Fibroblast of peridontal ligament (primary cell): ENCODE measurements around the gene RIOK2.

Source experiments
- DNase-seq: peaks from one replicate; pipeline ENCODE4 v3.0.0-alpha.2; 2010; ENCODE audit errors: extremely low read depth

Gene RIOK2

DNA sequence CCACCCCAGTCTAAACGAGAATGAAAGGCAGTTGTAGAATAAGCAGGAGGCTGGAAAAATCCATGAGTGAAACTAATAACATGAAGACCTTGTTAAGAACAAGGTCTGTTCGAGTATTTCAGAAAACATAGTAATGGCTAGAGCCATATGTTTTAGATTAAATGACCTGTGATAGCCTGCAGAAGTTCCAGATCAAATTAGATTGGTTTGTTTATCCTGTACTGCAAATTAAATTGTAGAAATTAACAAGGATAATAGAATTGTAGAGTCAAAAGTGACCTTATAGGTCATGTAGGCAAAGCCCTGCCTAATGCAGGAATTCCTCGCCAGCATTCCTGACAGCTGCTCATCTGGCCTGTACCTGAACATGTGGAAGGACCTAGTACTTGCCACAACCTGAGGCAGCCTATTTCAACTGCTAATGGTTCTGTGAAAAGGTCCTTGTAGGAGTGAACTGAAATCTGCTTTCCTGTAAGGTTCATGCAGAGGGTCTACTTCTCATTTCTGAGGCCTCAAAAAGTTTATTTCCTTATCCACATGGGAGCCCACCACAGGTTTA, 57.8 kb downstream of the RIOK2 start:
- no peak for DNase-seq

DNA sequence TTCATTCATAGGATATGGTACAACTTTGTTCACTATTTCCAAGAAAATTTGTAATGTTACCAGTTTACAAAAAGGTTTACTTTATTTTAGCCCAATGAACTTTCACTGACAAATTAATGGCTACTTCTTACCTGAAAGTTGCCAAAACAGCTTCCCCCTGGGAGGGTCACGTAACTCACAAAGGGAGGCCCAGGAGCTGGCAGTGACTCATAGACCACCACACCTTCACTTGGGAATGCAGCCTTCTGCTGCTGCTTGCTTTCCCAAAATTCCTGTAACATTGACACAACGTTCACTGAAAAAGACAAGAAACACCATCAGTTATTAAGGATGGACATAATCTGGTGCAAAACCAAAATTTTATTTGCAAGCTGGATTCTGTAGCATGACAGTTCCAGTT, 58.7 kb downstream of the RIOK2 start:
- no peak for DNase-seq

DNA sequence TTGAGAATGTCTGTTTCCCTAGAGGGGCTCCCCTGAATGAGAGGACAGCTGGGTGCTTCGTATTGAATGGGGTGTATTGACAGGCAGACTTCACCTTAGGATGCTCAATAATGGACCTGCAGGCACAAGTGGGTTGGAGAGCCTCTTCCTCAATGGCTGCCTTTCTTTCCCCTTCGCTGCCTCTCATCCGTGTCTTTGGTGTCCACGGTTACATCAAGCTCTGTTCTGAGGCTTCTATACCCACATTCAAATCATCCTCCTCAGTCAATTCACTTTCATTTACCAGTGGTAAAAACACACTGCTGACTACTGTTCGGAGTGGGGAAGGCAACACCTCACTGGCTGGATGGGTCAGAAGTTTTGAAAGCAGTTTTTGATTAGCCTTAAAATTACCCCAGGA, 61.2 kb downstream of the RIOK2 start:
- DNase-seq, result no peak

DNA sequence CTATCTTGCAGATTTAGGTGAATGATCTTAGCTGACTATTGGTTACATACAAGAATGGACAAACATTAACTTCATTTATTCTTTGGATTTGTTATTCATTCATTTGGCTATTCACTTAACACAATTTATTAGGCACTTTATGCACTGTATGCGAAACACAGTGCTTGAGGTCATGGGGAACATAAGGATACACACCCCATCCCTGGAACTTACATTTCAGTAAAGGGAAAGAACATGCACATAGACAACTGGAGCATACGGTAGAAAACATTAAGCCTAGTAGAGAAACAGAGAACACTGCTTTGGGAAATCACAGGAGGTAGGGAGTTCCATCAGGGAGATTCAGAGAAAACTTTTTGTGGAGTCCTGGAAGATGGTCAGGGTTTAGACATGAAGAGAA, 62.9 kb downstream of the RIOK2 start:
- no peak for DNase-seq

DNA sequence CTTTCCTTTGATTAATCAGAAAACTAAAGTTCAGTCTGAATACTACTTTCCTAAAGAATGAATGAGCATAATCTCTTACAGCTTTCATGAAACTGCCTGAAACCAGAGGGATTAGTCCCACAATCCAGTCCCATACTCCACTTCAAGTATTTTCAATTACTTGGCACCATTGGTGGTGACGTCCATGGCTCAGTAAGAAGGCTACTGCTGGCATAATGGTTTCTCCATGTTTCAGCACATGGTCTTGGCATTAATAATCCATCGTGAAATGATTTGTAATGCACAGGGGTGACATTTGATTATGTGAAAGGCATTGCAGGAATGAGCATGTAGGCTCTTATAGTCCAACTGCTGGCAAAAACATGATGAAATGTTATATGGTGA, 64.0 kb downstream of the RIOK2 start:
- DNase-seq, result no peak

DNA sequence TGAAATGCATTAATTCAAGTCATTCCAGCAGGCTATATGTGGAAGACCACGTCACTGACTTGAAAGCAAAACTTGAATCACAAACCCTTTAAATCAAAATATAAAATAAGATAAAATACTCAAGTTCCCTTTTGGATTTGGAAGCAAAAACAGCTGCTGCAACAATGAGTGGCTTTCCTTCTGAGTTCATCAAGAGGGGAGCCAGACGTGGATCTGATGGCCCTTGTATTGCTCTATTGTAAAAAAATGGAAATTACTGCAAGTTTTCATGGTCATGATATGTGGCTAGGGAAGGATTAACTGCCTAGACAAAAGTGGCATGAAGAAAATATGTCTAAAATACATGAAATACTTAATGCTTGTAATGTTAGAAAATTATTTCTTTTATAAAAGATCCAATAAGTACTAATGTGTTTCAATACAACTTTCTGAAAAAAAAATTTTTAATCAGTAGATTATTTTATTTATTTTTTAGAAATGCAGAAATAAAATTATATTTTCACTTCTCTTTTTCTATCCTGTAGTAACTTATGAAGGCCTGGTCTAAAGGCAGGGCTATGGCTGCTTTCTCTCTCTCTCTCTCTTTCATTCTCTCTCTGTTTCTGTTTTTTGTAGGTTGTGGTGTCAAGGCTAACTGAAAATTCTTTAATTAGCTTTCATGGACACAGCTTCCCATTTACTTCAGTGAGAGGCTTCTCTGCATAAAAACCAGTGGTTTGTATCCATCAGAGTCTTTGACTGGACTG, 64.6 kb downstream of the RIOK2 start:
- DNase-seq, result no peak

DNA sequence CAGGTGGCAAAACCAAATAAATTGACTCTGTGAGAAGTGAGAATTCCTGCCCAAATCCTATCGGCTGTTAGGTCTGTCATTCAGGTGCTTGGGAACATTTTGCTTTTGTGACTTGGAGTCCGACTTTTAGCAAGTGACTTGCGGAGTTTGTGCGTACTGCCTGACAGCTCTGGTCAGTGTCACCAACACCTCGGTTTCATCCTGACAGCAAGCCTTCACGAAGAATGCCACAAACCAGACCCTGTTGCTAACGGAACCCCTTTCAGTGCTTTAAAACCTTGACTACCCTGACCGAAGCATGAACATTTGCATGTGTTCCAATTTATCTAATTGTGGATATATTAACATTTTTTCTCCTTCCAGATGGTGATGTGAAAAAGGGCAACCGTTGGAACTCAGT, 67.1 kb downstream of the RIOK2 start:
- no peak for DNase-seq

DNA sequence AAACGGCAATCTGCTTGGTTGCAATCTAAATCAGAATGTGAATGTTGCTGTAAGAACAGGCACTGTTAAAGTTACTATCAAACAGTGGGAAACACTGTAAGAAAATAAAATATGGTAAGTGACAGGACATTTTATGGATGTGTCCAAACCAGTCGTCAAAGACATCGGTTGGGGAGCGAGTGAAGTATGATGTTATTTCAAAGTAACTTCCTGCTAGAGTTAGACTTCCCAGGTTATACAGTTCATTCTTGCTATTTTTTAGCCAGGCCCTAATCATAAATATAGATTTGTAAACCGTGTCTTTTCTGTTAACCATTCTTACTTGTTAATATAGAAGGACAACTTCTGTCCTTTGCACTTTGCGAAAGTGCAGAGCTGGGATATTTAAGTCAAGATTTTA, 70.8 kb downstream of the RIOK2 start:
- DNase-seq, result no peak

DNA sequence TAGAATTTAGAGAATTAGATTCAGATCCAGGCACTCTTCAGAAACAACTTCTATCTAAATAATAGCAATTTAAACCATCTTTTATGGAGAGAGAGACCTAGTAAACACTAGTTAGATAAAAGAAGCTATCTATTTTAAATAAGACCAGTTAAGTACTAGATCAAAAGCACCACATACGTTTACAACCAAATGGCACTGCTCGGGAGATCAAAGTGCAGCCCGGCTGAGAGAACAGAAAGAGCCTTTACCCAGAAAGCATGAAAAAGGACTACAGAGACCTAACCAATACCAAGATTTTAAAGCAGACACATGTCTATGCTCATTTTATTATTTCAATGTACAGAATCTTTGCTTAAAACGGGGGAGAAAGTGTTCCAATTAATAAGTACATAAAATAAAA, 71.4 kb downstream of the RIOK2 start:
- no peak for DNase-seq

DNA sequence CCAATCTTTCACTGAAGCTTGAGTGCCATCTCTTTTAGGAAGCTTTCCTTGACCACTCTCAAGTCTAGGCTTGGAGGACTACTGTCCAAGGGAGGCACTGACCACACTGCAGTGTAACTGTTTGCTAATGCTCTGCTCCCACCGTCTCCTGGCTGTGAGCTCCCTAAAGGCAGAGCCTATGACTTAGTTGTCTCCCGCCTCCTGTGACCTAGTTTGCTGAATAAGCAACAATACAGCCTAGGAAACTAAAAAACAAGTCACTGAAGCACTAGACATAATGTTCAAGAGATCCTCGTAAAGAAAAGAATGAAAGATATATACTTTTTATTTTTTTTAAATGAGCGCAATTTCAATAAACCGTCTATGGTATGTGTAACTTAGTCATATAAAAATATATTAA, 72.0 kb downstream of the RIOK2 start:
- no peak for DNase-seq
